Suppressor macrophage (primary cell): ENCODE data around the gene WASHC2A.
"Not testable (repeated sequence)": the region's sequence is repeated elsewhere in the genome, so short reads cannot be mapped to it uniquely, and the experiment has no call there.

Experiments
- DNase-seq, 4 experiments: peaks; one replicate each; pipeline ENCODE4 v3.0.0-alpha.2; 2020 to 2022
- total RNA-seq, 17 experiments: gene quantifications; one replicate each; lab custom pipeline; 2026; ENCODE audit warnings: mixed read lengths in 6 of 17, inconsistent platforms in 3 of 17; lab: John Stamatoyannopoulos, UW

Gene WASHC2A, protein sequence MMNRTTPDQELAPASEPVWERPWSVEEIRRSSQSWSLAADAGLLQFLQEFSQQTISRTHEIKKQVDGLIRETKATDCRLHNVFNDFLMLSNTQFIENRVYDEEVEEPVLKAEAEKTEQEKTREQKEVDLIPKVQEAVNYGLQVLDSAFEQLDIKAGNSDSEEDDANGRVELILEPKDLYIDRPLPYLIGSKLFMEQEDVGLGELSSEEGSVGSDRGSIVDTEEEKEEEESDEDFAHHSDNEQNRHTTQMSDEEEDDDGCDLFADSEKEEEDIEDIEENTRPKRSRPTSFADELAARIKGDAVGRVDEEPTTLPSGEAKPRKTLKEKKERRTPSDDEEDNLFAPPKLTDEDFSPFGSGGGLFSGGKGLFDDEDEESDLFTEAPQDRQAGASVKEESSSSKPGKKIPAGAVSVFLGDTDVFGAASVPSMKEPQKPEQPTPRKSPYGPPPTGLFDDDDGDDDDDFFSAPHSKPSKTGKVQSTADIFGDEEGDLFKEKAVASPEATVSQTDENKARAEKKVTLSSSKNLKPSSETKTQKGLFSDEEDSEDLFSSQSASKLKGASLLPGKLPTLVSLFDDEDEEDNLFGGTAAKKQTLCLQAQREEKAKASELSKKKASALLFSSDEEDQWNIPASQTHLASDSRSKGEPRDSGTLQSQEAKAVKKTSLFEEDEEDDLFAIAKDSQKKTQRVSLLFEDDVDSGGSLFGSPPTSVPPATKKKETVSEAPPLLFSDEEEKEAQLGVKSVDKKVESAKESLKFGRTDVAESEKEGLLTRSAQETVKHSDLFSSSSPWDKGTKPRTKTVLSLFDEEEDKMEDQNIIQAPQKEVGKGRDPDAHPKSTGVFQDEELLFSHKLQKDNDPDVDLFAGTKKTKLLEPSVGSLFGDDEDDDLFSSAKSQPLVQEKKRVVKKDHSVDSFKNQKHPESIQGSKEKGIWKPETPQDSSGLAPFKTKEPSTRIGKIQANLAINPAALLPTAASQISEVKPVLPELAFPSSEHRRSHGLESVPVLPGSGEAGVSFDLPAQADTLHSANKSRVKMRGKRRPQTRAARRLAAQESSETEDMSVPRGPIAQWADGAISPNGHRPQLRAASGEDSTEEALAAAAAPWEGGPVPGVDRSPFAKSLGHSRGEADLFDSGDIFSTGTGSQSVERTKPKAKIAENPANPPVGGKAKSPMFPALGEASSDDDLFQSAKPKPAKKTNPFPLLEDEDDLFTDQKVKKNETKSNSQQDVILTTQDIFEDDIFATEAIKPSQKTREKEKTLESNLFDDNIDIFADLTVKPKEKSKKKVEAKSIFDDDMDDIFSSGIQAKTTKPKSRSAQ (N-terminal part only)
- total RNA-seq: 37.3 to 86.1 (median 64.7) reads per million in 17 experiments

DNA sequence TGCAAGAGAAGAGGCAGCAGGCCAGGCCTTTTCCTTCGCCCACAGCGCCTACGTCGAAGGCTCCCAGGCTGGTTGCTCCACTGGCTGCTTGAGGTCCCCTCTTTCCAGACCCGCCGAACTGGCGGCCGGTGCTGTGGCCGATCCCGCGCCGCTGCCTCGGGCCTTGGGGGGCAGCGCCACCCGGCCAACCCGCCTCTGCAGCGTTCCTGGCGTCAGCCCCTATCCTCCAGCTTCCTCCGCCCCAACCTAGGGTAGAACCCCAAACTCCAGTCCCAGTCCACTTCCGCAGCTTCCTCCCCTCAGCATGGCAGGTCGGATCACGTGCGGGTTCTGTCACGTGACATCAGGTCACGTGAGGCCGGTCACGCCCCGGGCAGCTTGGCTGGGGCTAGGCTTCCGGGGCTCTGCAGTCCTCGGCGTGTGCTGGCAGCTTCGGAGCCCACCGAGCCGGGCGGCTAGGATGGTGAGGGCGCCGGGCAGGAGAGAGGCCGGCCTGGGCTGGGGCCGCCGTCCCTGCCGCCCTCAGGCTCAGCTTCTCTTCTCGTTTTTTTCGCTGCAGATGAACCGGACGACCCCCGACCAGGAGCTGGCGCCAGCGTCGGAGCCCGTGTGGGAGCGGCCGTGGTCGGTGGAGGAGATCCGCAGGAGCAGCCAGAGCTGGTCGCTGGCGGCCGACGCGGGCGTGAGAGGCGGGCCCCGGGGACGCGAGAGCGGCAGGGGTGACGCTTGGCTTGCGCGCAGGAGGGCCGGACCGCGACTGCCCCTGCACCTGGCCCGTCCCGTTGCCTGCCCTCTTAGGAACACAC lies at the start of gene WASHC2A:
Gene WASHC2A (plus strand): TSS at position 409 of the 806 bp plus-strand sequence. CDS start 52 bp downstream, at position 461.
- peak; percentile 80 to 86 (median 85) for DNase-seq

DNA sequence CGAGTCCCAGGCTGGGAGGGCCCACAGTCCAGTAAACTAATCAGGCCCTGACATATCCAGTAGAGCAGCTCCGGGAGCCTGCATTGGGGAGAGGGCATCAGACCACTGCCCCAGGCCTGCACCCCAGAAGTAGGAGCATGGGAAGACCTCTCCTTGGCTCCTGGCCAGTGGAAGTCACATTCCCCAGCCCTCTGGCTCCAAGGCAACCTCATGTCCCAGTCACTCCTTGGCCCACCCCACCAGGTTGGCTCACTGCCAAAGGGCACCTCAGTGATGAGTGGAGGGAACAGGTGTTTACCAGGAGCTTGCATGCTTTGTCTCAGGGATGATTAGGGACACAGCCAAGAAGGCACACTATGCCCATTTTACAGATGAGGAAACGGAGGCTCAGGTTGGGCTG lies 48.5 kb upstream of the WASHC2A start:
- DNase-seq: not testable (repeated sequence)

DNA sequence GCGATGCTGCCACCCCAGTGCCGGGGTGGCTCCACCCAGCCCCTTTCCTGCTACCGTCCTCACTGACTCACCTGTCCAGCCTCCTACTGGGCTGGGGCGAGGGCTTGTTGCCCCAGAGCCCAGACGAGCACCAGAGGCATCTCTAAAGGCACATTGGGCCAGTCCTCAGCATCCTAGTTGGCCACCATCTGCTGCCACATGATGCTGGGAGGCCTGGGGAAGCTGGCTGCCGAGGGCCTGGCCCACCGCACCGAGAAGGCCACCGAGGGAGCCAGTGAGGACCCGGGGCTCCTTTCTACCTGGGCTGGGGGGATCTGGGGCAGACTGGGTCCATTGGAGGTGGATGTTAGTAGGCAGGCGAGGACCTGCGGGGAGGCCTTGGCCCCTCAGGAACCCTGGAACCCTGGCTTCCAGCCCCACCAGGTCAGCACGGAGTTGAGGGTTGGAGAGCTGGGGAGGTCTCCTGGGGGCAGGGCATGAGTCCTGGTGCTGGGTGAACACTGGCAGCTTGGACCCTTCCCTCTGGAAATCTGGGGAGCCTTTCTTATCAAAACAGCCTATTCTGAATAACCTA lies 47.2 kb upstream of the WASHC2A start:
- DNase-seq: not testable (repeated sequence)

DNA sequence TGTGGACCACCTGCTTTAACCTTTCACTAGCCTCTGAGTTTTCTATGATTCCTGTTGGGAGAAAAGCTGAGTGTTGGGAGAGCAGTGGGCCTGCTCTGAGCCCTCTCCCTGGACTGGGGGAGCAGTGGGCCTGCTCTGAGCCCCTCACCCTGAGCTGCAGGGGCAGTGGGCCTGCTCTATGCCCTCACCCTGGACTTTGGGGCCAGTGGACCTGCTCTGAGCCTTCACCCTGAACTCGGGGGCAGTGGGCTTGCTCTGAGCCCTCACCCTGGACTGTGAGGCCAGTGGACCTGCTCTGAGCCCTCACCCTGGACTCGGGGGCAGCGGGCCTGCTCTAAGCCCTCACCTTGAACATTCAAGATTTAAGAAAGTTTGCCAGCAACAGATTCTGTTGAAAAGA lies 46.1 kb upstream of the WASHC2A start:
- DNase-seq: no peak

DNA sequence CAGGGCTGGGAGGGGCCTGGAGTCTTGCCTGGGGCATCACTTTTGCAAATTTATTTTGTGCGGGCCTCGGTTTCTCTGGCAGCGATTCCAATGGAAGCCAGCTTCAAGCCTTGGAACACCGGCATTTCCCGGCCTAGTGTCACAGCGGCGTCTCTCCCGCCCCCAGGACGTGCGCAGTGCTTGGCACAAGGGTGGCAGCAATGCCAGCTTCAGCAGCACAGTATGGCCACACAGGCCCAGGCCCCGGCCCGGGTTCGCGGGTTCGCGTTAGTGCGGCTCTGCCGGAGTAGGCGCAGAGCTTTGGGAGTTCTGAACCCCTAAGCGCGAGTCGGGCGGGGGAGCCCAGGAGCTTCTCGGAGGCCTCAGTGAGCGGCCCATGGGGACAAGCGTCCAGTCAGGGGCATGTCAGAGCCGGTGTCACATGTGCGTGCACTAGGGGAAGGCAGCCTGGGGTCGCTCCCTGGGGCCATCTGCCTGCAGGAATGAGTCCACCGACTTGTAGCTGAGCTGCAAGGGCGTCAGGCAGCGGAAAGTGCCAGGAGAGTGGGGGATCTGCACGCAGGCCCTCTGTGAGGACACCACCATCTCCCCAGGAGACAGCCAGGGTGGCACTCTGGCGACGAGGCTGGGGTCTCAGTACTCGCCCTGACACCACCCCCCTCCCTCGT lies 42.9 kb upstream of the WASHC2A start:
- not testable (repeated sequence) for DNase-seq

DNA sequence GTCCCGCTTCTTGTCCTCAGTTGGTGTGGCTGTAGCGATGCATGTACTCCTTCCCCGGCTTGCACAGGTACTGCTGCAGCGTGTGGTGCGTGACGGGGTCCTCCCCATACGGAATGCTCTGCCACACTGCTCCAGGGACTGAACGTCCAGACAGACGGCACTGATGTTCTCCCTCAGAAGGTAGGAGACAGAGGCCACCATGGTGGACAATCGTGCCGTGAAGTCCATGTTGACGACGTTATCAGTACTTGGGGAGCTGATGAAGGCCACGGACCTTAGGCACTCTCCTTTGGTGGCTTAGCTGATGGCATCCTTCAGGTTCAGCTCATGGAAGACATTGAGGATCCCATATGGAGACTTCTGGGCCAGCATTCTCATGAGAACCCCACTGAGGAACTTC lies 42.1 kb upstream of the WASHC2A start:
- DNase-seq: no peak

DNA sequence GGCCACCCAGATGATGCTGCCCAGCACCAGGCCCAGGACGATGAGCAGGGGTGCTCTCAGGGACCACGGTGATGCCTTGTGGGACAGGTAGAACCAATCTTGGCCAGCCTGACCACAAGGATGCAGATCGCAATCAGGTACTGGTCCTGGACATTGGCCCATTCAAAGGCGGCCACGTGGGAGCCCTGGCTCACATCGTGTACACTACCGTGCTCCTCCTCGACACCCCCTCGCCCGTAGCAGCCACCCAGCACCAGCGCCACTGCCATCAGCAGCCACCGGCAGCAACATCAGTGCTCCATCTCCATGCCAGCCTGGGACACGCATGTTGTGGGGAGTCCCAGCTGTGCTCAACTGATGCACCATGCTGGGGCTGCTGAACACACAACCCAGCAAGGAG lies 40.6 kb upstream of the WASHC2A start:
- no peak for DNase-seq

DNA sequence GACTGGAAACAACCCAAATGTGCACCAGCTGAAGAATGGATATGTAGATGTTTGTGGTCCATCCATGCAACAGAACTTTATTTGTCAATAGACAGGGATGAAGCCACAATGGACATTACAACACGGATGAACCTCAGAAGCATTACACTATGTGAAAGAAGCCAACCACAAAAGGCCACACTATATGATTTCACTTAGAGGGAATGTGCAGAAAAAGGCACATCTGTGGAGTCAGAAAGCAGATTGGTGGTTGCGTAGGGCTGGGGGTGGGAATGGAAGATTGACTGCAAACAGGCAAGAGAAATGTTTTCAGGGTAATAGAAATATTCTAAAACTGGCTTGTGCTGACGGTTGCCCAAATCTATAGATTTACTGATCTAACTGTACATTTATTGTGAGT lies 34.3 kb upstream of the WASHC2A start:
- DNase-seq: no peak

DNA sequence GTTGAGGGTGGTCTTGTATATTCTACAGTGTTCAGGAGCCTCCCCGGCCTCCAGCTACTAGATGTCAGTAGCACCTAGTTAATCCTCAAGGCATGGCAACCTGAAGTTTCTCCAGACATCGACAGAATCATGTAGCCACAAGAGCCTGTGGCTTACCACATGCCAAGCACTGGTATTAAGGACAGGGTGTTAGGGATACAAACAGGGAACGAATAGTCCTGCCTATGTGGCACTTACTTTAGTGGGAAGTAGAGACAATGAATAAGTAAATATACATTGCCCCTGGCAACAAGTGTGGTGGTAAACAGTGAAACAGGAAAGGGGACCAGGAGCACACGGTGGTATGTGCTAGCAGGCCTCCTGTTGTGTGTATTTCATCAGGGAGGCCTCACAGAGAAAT lies 32.4 kb upstream of the WASHC2A start:
- DNase-seq: peak in 3 of 4 experiments; percentile 6 to 30 (median 20)

DNA sequence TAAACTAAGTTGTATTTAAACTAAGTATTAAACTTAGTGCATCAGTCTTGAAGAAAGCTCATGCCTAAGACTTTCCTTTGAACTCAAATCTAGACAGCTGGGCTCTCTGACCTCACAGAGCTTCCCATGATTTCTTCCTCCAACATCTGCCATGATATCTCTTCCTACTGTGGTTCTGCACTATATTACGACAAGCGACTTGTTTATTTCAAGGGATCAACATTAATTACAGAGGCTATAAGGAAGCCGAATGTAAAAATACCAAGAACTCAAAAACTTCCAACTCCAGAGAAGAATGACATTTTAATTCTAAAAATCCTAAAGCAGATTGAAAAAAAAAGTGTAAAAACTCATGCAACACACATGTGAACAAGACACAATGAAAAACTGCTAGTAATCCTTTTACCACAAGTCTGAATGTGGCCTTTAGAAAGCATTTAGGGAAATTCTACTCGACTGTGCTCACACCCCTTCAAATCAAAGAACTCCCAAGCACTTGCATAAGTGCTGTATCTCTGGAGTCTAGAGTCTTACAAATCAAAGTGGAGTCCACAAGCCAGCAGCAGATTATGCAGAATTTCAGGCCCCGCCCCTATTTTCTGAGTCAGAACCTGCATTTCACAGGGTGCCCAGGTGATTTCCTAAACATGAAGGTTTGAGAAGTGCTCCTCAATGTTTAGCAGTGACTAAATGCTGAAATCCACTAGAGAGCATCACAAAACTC lies 22.7 kb upstream of the WASHC2A start:
- no peak for DNase-seq

DNA sequence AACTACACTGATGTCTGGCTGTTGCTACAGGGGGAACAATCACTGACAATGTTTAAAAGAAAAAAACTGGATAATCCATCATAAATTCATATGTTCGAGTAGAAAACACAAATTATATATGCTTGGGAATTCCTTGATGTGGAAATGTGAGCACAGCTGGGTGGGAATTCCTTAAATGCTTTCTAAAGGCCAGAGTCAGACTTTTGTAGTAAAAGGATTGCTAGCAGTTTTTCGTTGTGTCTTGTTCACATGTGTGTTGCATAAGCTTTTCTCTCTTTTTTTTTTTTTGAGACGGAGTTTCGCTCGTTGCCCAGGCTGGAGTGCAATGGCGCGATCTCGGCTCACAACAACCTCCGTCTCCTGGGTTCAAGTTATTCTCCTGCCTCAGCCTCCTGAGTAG lies 21.3 kb upstream of the WASHC2A start:
- not testable (repeated sequence) for DNase-seq

DNA sequence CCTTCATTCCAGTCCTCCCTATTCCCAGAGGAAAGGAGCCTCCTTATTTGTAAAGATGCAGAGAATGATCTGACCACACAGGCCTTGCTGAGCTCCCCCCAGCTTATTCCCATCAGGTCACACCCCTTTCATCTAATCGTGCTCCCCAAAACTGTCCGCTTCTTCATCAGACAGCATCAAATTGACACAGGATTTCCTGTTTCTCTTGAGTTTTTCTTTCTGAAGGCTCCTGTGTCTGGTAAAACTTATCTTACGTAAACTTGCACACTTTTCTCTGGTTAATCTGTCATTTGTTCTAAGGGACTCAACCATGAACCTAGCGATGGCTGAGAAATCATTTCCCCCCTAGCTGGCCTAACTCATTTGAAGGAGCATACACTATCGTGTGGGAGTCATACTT lies 20.2 kb upstream of the WASHC2A start:
- not testable (repeated sequence) for DNase-seq

DNA sequence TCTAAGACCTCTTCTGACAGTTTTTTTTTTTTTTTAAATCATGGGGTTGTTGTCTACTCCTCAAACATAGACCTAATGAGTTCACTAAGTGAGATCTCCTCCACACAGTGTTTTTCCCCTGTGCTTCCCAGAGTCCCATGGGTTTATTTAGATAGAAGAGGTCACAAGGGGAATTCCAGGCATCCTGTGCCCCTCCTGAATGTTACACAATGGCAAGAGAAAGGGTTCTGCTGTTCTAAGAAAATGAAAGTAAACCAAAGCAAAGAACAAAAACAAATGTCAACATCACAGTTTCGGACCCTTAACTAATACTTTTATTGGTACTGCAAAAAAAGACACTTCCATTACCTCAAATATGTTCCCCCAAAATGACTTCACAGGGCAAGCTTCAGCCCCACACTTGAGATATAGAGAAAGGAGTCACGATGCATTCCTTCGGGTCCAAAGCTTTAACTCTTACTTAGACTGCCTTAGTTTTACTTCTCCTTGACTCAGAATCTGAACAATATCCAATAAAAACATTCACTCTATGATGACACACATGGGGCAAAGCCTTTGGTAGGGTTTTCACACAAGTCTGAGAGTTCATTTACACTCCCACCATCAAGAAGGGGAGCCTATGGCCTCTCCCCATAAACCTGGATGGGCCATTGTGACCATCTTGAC lies 15.6 kb upstream of the WASHC2A start:
- peak in 3 of 4 experiments; percentile 3 to 15 (median 4) for DNase-seq

DNA sequence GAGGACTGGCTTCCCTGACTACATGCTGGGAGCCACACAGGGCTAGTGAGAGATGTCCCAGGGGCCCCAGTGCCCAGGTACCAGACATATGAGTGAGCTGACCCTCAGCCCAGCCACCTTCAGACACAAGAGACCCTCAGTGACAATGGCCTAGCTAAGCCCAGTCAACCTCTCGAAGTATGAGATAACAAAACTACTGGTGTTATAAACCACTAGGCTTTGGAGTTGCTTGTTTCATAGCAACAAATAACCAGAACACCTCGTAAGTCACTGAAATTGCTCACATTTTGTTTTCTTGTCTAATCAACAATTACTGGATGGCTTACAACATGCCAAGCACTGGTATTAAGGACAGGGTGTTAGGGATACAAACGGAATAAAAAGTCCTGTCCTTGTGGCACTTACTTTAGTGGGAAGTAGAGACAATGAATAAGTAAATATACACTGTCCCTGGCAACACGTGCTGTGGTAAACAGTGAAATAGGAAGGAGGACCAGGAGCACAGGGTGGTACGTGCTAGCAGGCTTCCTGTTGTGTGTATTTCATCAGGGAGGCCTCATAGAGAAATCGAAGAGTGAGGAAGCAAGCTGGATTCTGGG lies 14.9 kb upstream of the WASHC2A start:
- peak in 1 of 4 experiments; percentile 14 for DNase-seq

DNA sequence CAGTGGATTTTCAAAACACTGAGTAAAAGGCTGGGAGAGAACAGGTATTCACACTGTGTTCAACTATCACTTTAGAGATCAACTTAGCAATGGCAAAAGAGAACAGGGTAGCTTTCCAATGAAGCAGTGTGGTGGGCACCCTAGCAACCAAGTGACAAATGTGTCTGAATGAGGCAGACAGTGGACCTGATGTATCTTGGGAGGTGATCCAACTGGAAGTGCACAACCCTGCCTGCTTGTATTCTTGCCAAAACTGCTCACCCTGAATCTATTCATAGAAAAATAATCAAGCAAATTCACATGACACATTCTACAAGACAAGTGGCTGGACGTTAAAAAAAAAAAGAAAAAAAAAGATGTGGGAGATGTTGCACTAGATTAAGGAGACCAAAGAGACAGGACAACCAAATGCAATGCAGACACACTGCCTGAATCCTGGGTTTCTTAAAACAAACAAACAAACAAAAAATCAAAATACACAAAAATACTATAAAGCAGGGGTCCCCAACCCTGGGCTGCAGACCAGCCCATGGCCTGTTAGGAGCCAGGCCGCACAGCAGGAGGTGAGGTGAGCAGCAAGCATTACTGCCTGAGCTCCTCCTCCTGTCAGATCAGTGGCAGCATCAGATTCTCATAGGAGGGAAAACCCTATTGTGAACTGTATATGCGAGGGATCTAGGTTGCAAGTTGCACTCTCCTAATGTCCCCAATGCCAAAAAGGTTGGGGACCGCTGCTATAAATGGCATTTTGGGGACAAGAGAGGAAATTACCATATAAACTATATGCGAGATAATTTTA lies 12.1 kb upstream of the WASHC2A start:
- DNase-seq: not testable (repeated sequence)

DNA sequence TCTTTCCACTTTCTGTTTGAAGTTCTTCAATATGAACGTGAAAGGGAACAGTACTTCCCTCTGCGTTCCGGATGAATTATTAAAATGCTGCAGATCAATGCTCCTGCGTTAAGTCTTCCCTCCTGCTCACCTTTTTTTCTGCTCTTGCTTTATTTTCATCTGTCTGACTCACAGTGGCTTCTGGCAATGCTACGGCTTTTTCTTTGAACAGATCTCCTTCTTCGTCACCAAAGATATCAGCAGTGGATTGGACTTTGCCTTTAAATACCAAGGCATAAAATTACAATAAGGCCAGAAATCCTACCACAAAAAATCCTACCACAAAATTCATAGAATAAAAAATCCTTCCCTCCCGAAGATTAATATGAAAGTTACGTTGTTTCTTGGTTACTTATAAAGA lies 11.1 kb upstream of the WASHC2A start:
- not testable (repeated sequence) for DNase-seq

DNA sequence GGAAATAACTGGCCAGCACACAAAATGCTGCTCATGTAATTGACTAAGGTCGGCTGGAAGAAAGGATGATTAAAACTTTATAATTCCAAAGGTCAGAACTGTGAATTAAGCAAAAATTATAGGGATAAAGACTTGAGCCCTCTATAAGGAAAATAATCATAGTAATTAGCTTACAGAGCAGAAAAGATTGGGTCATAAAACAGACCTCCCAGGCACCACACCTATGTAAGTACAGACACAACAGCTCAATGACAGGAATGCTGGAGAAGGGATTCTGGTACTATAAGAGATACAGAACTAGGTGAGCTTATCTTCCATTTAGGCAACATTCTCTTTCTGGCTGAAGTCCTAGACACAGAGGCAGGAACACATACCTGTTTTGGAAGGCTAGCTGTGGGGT lies 9.0 kb upstream of the WASHC2A start:
- not testable (repeated sequence) for DNase-seq

DNA sequence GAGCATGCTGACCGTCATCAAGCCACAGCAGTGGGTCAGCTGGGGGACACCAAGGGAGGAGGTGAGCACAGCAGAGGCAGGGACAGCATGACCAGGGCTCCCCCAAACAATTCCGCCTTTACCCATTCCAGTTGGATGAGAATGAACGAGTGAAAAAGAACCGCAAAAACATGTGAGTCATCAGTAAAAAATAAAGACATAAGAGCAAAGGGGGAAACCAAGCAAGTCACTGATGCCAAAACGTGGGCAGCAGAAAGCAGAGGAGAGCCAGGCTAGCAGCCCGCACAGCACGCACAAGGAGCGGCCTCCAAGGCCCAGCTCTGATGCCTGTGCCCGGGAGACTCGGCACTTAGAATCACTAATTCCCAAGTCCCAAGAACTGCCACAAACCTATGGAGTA lies 7.8 kb upstream of the WASHC2A start:
- DNase-seq: not testable (repeated sequence)
